KMS-11 (cell line): ENCODE measurements around the gene CHPT1.

Source experiments
- H2AFZ ChIP-seq: fragments of 200-600 bp; sonication (generic); 2 replicates; pipeline ENCODE4 v1.6.1; 2016; ENCODE audit warnings: antibody characterized with exemption, mixed run types, low read depth
- H3K27ac ChIP-seq: fragments of 200-600 bp; sonication (generic); 2 replicates; pipeline ENCODE4 v1.6.1; 2016; ENCODE audit warnings: mild to moderate bottlenecking, mixed run types
- H3K27me3 ChIP-seq: fragments of 200-600 bp; sonication (generic); 2 replicates; pipeline ENCODE4 v1.6.1; 2017; ENCODE audit warnings: mild to moderate bottlenecking, low read depth, mixed run types, moderate library complexity; ENCODE audit not compliant: insufficient read depth
- H3K36me3 ChIP-seq: fragments of 200-600 bp; sonication (generic); 2 replicates; pipeline ENCODE4 v1.6.1; 2017; ENCODE audit warnings: mild to moderate bottlenecking, mixed run types; ENCODE audit not compliant: insufficient read depth
- H3K4me1 ChIP-seq: fragments of 200-600 bp; sonication (generic); 2 replicates; pipeline ENCODE4 v1.6.1; 2016; ENCODE audit warnings: mild to moderate bottlenecking, low read depth, mixed run types; ENCODE audit not compliant: poor library complexity, severe bottlenecking
- H3K4me2 ChIP-seq: fragments of 200-600 bp; sonication (generic); 2 replicates; pipeline ENCODE4 v1.7.0; 2016; ENCODE audit warnings: mild to moderate bottlenecking, mixed run types
- H3K4me3 ChIP-seq: fragments of 200-600 bp; sonication (generic); IDR thresholded peaks from 2 replicates; pipeline ENCODE4 v1.6.1; 2017; ENCODE audit warnings: low read depth, low read length, mixed read lengths; ENCODE audit not compliant: insufficient read depth
- H3K79me2 ChIP-seq: fragments of 200-600 bp; sonication (generic); 2 replicates; pipeline ENCODE4 v1.6.1; 2016; ENCODE audit warnings: low read depth, mixed run types; ENCODE audit not compliant: insufficient read depth
- H3K9ac ChIP-seq: fragments of 200-600 bp; sonication (generic); 2 replicates; pipeline ENCODE4 v1.6.1; 2016; ENCODE audit warnings: mild to moderate bottlenecking, mixed run types
- H4K20me1 ChIP-seq: fragments of 200-600 bp; sonication (generic); 2 replicates; pipeline ENCODE4 v1.6.1; 2016; ENCODE audit warnings: mild to moderate bottlenecking, mixed run types; ENCODE audit not compliant: insufficient read depth
- CTCF ChIP-seq: fragments of 200-600 bp; sonication (generic); conservative IDR thresholded peaks from 2 replicates; pipeline ENCODE4 v1.6.1; 2017; ENCODE audit warnings: low read depth, mild to moderate bottlenecking, antibody characterized with exemption, low read length, moderate library complexity, mixed read lengths

Gene CHPT1

GRCh38 chr12:101746661-101747060, 49.2 kb downstream of the CHPT1 start:
- no peaks in the 10 kb centered on the region for H3K79me2 ChIP-seq
- H3K36me3 ChIP-seq = no peaks in the 10 kb centered on the region

GRCh38 chr12:101747697-101748096, 50.3 kb downstream of the CHPT1 start:
- TF ChIP-seq CTCF = no peak
- Histone ChIP-seq H4K20me1 (no peaks in the 10 kb centered on the region), H3K27ac (no peak overlapping the region), H3K27me3 (no peaks in the 10 kb centered on the region), H3K36me3 (no peaks in the 10 kb centered on the region; the same call in 1 of the 2 replicates), H2AFZ (no peak overlapping the region), H3K79me2 (no peaks in the 10 kb centered on the region), H3K4me2 (no peak overlapping the region), H3K4me1 (peaks cover 10% of the 10 kb centered on the region), H3K4me3 (no peak overlapping the region), H3K9ac (no peak overlapping the region)

More at GRCh38 chr12:101746661-101747060, 49.2 kb downstream of the CHPT1 start:
- H2AFZ ChIP-seq = no peak overlapping the region
- H3K27me3 ChIP-seq = no peaks in the 10 kb centered on the region
- no peak overlapping the region for H3K4me2 ChIP-seq
- no peak overlapping the region for H3K4me3 ChIP-seq
- no peak for TF ChIP-seq CTCF
- no peak overlapping the region for H3K9ac ChIP-seq
- H3K27ac ChIP-seq = no peak overlapping the region
- peaks cover 10% of the 10 kb centered on the region for H3K4me1 ChIP-seq
- H4K20me1 ChIP-seq = no peaks in the 10 kb centered on the region

GRCh38 chr12:101748907-101749306, 51.5 kb downstream of the CHPT1 start:
- H3K27ac ChIP-seq = no peak overlapping the region
- H4K20me1 ChIP-seq = no peaks in the 10 kb centered on the region
- H3K9ac ChIP-seq = no peak overlapping the region
- no peak overlapping the region for H3K4me2 ChIP-seq
- no peaks in the 10 kb centered on the region for H3K27me3 ChIP-seq
- TF ChIP-seq CTCF = no peak
- no peak overlapping the region for H3K4me3 ChIP-seq
- peaks cover 6% of the 10 kb centered on the region; the same call in 1 of the 2 replicates for H3K36me3 ChIP-seq
- peaks cover 5% of the 10 kb centered on the region for H3K4me1 ChIP-seq
- no peak overlapping the region for H2AFZ ChIP-seq
- no peaks in the 10 kb centered on the region for H3K79me2 ChIP-seq

- no peaks in the 10 kb centered on the region for H3K4me1 ChIP-seq
- H3K27me3 ChIP-seq = no peaks in the 10 kb centered on the region
- H3K27ac ChIP-seq = no peak overlapping the region
- H3K36me3 ChIP-seq = peaks cover 6% of the 10 kb centered on the region; the same call in 1 of the 2 replicates
- no peaks in the 10 kb centered on the region for H4K20me1 ChIP-seq
- no peak overlapping the region for H2AFZ ChIP-seq
- TF ChIP-seq CTCF = no peak
- no peak overlapping the region for H3K9ac ChIP-seq
- no peak overlapping the region for H3K4me2 ChIP-seq
- no peak overlapping the region for H3K4me3 ChIP-seq
- no peaks in the 10 kb centered on the region for H3K79me2 ChIP-seq
Observed at GRCh38 chr12:101749657-101750056, 52.2 kb downstream of the CHPT1 start.
